Measurements from ENCODE around the gene CNNM2.
A peak's percentile ranks its signal among the peaks of the same experiment; 100 is the strongest.

Gene CNNM2

DNA sequence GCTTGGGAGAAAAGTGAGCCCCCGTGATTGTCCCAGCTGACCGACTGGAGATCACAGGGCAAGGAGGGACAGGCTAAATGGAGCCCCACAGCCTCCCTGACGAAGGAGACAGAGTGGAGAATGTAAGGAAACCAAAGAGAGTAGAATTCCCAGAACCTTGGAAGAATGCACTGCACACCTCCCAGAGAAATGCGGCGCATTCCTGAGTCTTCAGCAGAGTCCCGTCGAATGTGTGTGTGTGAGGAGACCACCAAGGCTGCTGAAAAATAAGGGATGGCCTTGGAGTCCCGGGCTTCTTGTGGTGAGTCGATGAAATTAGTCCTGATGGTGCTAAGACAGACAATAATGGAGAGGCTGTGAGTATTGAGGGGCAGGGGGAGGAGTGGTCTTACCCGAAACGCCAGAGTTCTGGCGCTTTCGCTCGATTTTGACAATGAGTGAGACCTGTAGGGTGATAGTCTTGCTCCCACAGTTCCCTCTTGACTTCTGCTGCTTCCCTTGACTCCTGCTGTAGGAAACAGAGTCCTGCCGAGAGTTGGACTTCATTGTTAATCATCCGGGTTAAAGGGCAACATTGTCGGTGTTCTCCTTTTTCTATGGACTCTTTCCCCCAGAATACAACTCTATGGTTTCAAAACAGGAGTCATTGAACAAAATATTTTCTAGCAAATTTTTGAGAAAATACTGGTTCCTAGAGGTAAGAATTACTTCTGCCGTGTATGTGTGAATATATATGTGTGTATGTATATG, 103.2 kb downstream of the CNNM2 start:
- FAIRE-seq (no peak), DNase-seq (ENCODE audit: insufficient read length, low spot score) (no peak)

DNA sequence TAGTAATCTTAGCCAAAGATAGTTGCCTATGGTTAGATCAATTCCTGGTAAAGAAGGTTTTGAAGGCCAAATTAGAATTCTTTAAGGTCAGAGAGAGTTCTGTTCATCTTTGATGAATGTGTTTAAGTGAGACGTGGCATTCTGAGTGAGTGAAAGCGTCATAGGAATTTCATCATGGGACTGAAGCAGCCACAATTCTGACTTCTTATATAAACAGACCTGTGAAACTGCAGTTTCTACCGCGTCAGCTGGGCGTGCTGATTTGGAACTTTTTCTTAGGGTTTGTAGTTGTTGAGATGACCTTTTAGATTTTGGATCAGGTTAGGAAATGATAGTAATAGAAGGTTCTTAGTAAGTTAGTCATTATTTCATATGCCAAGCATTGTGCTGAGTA, 103.8 kb downstream of the CNNM2 start:
- DNase-seq (ENCODE audit: insufficient read length, low spot score) = no peak
- FAIRE-seq = no peak

DNA sequence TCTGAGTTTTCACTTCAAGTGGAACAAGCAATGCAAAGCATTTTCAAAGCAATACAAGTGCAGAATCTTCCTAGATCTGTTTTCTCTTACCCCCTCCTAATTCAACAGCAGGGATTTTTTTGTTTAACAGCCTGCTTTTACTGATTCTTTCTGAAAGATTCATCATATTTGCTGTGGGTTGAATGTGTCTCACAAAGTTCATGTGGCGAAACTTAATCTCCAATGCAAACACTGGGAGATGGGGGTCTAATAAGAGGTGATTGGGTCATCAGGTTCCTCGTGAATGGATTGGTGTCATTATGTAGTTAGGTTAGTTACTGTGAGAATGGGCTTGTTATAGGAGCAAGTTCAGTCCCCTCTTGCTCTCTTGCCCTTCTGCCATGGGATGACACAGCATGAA, 107.6 kb downstream of the CNNM2 start:
- FAIRE-seq (no peak), DNase-seq (ENCODE audit: insufficient read length, low spot score) (no peak)

DNA sequence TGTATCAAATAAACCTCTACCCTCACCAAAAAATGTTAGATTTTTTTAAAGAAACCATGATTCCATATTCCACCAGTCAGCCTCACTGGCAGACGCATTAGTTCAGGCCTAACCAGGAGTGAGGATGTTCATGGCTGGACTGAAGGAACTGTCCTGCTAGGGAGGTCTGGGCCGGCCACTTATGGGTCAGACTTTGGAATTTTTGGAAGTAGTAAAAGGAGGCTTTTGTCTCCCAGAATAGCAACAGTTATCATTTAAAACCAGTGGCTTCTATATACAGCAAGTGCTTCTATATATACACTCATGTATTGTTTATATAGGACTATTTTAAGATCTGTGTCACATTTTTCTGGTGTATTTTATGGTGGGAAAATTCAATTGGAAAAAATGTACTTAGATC, 120.5 kb downstream of the CNNM2 start:
- DNase-seq (ENCODE audit: insufficient read length, low spot score) = no peak
- FAIRE-seq = no peak

DNA sequence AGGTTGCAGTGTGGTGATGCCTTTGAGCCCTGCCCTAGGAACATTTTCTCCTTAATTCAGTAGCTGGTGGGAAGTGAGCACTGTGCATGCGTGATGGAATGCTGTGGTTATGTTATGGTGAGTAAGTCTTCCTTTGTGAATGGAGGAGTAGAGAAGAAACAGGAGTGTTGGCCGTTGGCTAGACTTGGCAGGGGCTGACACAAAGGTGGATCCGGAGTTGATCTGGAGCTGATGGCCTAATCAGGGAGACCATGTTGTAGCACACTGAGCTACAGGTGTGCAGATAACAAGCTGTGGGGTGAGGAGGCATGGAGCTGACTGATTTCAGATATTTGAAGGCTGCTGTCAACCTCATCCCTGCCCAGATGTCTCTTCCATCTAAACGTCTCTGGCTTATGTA, 122.3 kb downstream of the CNNM2 start:
- DNase-seq (ENCODE audit: insufficient read length, low spot score) (peak; percentile 27), FAIRE-seq (peak; percentile 38)

DNA sequence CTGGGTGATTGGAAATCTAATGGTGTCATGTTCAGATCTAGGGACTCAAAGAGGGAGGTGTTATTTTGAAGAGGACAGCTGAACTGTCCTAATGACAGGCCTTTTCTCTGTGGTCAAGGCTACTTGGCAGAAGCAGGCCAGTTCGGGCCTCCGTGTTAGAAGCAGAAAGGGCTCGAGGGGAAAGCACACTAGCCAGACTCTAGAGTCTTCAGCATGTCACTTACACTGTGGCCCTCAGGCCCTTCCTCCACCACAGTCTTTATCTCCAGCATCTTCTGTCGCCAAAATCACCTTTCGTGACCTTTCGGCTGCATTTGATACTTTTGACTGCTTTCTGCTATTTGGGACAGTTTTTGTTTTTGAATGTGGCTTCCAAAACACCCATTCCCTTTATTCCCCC, 123.3 kb downstream of the CNNM2 start:
- DNase-seq (ENCODE audit: insufficient read length, low spot score) = no peak
- no peak for FAIRE-seq

DNA sequence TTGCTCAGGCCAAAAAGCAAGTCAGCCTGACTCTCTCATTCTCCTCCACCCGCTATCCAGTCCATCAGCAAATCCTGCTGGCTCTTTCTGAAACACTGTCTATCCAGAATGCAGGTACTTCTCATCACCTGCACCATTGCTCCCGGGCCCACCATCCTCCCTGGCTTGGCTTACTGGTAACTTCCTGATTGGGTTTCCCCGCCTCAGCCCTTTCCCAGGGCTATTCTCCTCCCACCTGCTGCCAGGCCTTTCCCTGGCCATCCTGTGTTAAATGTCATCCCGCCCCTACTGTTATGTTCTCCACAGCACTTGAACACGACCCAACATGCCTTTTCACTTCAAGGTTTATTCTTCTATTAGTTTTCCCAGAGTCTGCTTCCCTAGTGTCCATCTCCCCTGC, 124.0 kb downstream of the CNNM2 start:
- DNase-seq (ENCODE audit: insufficient read length, low spot score) (no peak), FAIRE-seq (no peak)

DNA sequence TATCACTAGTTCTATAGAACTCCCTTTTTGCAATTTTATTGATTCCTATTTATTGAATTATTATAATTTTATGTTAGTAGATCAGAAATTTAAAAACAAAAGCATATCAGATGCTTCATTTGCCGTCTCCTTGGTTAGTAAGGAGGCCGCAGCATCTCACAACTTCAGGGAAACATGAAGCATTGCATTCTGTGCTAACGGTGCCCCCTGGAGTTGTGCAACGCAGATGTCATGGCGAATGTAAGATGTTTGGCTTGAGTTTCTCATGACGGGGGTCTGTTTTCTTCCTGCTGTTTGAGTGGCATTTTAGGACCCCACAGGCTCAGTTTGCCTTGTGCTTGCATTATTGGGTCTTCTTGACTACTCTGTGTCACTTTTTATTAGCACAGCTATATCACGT, 124.8 kb downstream of the CNNM2 start:
- DNase-seq (ENCODE audit: insufficient read length, low spot score) = no peak
- no peak for FAIRE-seq

DNA sequence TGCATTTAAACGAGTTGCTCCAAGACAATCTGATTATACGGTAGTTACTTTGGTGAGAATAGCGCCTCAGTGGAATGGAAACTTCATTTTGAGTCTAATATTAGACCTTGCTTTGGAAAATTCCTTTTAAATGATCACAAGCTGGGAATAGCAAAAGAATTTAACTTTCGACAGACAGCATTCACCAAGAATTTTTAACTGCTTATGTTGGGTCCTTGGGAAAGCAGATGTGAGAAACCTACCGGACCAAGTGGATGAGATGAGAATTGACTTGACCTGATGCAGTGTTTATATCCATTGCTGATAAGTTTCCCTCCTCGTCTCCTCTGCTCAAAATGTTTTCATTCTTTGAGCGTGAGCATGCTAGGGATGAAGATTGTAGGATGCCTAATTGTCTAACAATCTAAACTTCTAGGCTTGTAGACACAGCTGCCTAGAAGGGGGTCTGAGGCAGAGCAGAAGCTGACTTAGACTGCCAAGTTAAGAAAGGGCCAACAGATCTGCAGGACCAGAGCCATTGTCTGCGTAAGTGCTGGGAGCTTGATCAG, 126.9 kb downstream of the CNNM2 start:
- DNase-seq (ENCODE audit: insufficient read length, low spot score) (no peak), FAIRE-seq (no peak)

DNA sequence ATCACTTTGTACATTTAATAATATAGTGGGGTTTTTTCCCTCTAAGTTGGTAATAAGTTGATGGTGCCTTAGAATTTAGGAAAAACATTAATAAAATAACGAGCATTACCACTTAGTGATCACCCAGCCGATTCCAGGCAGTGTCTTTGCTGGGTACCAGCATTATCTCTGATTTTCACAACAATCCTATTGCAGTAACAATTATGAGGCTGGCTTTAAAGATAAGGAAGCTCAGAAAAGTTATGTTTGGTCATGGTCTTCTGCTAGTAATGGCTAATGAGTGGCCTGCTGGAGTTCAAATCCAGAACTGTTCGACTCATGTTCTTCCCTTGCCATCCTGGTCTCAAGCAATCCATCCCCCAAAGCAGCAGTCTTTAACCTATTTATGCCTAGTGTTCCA, 127.9 kb downstream of the CNNM2 start:
- no peak for DNase-seq (ENCODE audit: insufficient read length, low spot score)
- no peak for FAIRE-seq

DNA sequence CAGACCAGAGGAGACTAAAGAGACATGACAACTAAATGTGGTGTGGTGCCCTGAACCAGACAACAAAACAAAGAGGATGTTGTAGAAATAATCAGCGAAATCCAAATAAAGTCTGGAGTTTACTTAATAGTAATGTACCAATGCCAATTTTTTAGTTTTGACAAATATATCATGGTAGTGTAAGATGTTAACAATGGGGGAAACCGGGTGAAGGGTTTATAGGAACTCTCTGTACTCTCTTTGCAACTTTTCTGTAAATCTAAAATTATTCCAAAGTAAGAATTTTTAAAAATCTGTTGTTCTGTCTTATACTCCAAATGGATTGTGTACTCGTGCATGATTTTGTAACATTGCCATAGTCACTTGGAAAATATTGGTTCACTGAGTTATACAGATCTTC, 129.3 kb downstream of the CNNM2 start:
- no peak for FAIRE-seq
- no peak for DNase-seq (ENCODE audit: insufficient read length, low spot score)

DNA sequence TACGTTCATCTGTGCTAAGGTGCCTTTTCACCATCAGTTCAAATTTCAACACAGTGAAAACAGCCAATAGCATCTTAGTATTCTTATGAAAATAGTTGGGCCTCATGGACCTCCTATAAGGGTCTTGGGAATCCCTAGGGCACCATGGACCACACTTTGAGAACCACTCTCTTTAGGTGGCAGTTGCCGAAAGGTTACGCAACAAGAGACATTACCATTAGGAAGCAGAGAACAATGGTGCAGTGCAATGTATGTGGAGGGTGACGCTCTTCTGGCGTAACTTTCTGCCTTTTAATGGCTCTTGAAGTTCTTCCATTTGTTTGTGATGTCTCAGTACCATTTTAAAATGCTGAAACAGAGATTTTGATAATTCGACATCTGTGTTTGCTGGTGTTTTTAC, 131.1 kb downstream of the CNNM2 start:
- DNase-seq (ENCODE audit: insufficient read length, low spot score) (no peak), FAIRE-seq (no peak)

DNA sequence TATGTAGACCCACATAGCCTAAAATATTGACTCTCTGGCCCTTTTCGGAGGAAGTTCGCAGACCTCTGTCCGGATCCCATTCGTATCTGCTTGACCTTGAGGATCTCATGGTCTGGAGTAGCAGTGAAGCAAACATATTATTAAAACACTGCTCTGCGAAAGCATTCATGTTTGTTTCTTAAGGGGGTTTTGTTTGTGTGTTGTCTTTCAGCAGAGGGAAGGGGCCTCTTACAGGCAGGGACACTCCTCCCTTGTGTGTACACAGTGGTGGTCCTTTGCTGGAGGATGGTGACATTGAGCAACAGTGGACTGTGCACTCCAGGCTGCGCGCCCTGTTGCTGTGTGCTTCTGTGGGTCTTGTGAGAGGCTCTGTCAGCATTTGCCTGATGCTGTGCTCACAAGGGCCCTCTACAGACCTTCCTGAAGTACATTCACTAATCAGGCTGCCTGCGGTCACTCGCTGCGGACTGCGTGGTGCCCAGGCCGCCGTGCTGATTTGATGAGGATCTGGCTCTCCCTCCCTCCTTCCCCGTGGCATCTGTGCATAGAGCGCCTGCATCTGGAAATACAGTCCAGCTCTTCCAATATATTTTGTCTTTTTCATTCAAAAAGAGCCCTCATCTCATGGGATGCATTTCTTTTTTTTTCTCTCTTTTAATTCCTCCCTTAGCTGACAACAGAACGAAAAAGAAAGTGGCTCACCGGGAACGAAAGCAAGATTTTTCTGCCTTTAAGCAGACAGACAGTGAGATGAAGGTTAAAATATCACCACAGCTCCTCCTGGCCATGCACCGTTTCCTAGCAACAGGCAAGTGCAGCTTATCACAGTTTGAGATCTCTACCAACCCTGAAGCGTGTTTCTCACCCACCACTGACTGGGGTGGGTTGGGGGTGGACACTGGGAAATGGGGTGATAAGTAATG, 135.8 kb downstream of the CNNM2 start:
- DNase-seq (ENCODE audit: insufficient read length, low spot score) (peak; percentile 37), FAIRE-seq (no peak)

DNA sequence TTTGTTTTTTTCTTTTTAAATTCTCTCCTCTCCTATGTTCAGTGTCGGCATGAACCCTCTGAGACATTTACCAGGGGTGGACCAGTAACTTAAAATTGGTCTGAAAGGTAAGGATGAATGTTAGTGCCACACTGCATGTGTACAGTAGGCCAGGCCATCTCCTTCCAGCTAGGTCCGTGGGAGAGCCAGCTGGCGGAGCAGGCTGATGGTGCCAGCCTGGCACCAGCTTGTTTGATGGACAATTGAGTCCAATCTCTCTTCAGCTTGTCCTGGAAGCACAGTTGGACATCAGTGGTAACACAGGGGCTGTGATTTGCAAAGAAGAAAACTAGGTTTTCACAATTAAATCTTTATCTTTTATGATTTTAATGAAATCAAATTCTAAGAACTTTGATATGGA, 136.5 kb downstream of the CNNM2 start:
- DNase-seq (ENCODE audit: insufficient read length, low spot score) = no peak
- FAIRE-seq = peak; percentile 68

DNA sequence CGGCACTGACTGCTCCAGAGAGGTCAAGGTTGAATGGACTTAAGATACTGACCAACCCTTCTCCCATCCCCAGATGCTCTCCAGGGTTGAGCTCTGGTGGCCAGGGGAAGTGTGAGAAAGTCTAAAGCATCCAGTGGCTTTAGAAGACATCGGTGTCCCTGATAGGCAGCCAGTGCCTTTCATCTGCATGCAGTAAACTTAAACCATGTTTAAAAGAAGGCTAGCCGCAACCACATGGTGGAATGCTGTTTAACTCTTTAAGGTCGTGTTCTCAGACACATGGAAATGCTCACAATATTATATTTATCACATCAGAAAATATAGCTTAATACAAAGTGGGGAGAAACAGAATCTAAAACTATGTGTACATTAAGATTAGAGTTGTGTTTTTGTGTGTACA, 137.0 kb downstream of the CNNM2 start:
- FAIRE-seq = no peak
- DNase-seq (ENCODE audit: insufficient read length, low spot score) = no peak

DNA sequence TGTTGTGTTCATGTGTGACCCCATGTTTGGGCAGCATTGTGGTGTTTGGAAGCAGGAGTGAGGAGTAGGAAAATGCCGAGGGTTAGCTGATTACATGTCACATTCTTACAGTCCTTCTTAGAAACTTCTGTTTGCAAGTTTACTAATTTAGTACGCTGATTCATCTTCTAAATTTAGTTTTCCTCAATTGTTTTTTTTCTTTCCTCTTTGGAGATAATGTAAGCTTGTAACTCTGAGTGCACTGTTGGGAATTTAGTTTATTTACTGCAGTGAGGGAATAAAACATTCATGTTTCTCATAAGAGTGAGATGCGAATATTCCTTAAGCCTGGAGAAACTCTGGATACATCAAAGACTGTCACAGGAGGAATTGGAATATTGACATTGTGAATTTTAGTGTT, 139.9 kb downstream of the CNNM2 start:
- no peak for DNase-seq (ENCODE audit: insufficient read length, low spot score)
- FAIRE-seq = no peak

DNA sequence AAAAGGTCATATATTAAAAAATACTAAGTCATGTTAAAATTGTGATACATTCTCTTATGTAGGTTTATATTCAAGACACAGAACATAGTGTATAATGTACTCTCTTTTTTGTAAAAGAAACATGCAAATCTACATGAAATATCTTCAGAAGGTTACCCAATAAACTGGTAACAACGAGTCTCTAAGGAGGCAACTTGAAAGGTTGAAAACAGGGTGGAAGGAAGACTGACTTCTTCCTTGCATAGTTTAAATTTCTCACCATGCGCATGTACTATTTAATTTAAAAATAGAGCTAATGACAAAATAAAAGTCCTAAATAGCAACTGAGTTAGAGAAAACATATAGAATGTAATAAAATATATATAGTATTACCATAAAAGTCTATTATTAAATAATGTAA, 142.5 kb downstream of the CNNM2 start:
- DNase-seq (ENCODE audit: insufficient read length, low spot score) = no peak
- no peak for FAIRE-seq

DNA sequence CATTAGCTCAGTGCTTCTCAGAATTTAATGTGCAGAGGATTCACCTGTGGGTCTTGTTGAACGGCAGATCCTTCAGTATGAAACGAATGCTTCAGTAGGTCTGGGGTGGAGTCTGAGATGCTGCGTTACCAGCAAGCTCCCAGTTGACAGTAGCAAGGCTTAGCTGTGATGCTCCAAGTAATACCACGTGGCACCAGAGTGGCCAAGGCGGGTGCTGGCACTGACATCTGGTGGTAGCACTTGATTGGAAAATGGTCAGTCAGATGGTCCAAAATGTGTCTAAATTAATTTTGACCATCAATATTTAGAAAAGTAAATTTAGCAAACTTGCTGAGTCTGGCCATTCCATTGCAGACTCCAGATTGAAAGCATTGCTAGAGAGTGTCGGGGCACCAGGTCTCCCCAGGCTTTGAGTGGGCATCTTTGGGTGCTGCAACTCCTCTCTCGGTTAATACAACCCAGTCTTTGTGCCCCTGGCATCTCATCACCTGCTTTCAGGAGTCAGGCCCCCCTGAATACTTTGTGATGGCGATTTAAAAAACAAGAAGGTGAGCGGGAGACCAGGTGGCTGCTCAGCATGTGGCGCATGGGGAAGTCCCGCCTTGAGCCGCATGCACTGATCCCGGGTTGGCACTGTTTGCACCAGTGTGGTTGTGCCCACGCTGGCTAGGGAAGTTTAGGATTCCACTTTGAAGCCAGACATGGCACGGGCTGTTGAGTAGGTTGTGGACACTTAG, 144.9 kb downstream of the CNNM2 start:
- no peak for FAIRE-seq
- DNase-seq (ENCODE audit: insufficient read length, low spot score) = no peak

DNA sequence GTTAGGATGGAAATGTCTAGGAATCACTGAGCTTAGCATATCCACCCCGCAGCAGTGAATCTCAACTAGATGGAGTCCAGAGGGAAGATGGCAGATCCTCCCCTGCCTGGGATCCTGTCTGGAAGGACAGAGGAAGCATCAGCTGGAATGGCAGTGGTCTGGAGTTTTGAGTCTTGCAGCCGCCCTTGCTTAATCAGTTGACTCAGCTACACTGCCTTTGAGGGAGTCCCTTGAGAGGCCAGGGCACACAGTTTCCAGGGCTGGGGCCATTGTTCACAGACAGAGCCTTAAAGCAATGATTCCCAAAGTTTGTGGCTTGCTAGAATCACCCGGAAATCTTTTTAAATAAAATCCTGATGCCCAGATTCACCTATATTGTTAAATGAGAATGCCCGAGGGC, 146.9 kb downstream of the CNNM2 start:
- DNase-seq (ENCODE audit: insufficient read length, low spot score) = no peak
- no peak for FAIRE-seq

DNA sequence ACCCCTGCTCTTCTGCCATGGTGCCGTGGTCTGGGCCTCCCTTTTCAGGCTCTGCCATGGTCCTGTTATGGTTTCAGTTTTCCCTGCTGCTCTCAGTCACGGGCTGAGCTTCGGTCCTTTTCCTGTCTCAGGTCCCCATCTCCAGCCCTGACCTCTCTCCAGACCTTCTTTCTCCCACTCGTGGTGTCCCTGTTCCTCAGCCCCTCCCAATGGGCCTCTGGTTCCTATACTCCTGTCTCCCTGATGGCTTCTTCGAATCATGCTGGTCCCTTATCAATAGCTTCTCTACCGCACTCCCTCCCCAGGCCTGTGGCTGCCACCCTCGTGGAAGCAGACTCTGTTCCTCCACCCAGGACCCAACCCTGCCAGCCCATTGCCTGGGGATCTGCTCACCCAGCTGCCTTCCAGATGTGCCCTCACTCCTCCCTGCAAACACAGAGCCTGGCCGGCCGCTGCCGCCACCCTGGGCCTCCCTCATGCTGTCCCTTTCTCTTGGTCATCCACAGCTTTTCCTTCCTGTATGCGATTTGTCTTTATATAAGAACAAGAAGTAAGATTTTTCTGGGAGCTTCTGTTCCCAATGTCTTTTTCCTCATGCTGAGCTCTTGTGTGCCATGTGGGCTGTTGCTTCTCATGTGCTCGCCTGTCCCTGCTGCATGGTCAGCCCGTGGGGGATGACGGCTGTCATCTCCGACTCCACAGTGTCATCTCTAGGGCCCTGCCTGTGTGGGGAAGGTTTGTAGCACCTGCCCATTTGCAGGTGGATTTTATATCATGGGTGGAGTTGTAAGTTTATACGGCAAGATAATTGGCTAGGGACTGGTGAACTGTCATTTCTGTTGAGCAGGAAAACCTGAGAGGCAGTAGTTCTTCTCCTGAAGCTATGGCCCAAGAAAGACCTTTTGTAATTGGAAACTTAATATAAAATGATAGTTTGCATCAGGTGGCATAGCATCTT, 148.3 kb downstream of the CNNM2 start:
- FAIRE-seq (no peak), DNase-seq (ENCODE audit: insufficient read length, low spot score) (no peak)

All from HTR-8/SVneo (cell line).